Activated CD4-positive, alpha-beta memory T cell treated with anti-CD3 and anti-CD28 coated beads for 36 hours (primary cell): ENCODE results near the gene MCL1. TPM values are rescaled to one million over a fixed set of nuclear protein-coding genes. Genes with fewer than 3 reads are reported as not detected.

Experiments
- CTCF ChIA-PET: fragments of 350-600 bp; sonication (Branson Sonifier 250); formaldehyde crosslinking; loops from one replicate; lab custom pipeline; 2021; ENCODE audit warnings: antibody characterized with exemption, inconsistent platforms; lab: Charles Lee
- POLR2A ChIA-PET: fragments of 350-600 bp; sonication (Branson Sonifier 250); formaldehyde crosslinking; loops from one replicate; lab custom pipeline; 2021; ENCODE audit warnings: antibody characterized with exemption; lab: Charles Lee
- DNase-seq: peaks from one replicate; pipeline ENCODE4 v3.0.0-alpha.2; 2020
- H3K27ac Mint-ChIP-seq: one replicate; pipeline ENCODE4 v1.8.0; 2021; ENCODE audit warnings: mixed read lengths
- H3K27me3 Mint-ChIP-seq: one replicate; pipeline ENCODE4 v1.8.0; 2021; ENCODE audit warnings: mixed read lengths
- H3K36me3 Mint-ChIP-seq: one replicate; pipeline ENCODE4 v1.8.0; 2021; ENCODE audit warnings: mixed read lengths
- H3K4me1 Mint-ChIP-seq: one replicate; pipeline ENCODE4 v1.8.0; 2021; ENCODE audit warnings: low read depth, mixed read lengths
- H3K4me3 Mint-ChIP-seq: one replicate; pipeline ENCODE4 v1.8.0; 2021; ENCODE audit warnings: mild to moderate bottlenecking, mixed read lengths
- H3K9me3 Mint-ChIP-seq: one replicate; pipeline ENCODE4 v1.8.0; 2021; ENCODE audit warnings: mixed read lengths
- intact Hi-C: fragments of 100-400 bp; cut with micrococcal nuclease; formaldehyde crosslinking; loops from one replicate; pipeline ENCODE4 v1.15.1; 2023
- total RNA-seq, 2 experiments: library from RNA; stranded (reverse); gene quantifications; one replicate each; pipeline ENCODE4 v1.2.3, GENCODE V29; 2021

The MCL1 gene
- total RNA-seq, 2 experiments from 2014 or later: 280 to 288 TPM

- no peaks in the 10 kb centered on the region for H3K9me3 Mint-ChIP-seq
- no peaks in the 10 kb centered on the region for H3K36me3 Mint-ChIP-seq
- CTCF ChIA-PET: interaction anchor here (1.0 to 6.3 kb wide), 3 partner anchors 11 to 69 kb away, joined by 5 to 51 read pairs (median 6); no protein-coding TSS in a partner anchor
Observed at GRCh38 chr1:150550222-150551050, 29.0 kb downstream of the MCL1 start.

GRCh38 chr1:150549496-150550221, 29.8 kb downstream of the MCL1 start:
- ChIA-PET POLR2A (interaction anchor here (1.5 to 1.6 kb wide), 2 partner anchors 18 to 78 kb away, joined by 4 to 5 read pairs; no protein-coding TSS in a partner anchor), CTCF (interaction anchor here (0.7 to 6.3 kb wide), 3 partner anchors 11 to 391 kb away, joined by 3 to 51 read pairs (median 6); no protein-coding TSS in a partner anchor)
- Mint-ChIP-seq H3K27ac (no peak overlapping the region), H3K9me3 (no peaks in the 10 kb centered on the region), H3K36me3 (no peaks in the 10 kb centered on the region), H3K27me3 (peaks cover 30% of the 10 kb centered on the region), H3K4me1 (peaks cover 30% of the 10 kb centered on the region), H3K4me3 (peak overlapping the region; percentile 70)
- intact Hi-C loops: no loop called here
- no peak for DNase-seq

More at GRCh38 chr1:150550222-150551050, 29.0 kb downstream of the MCL1 start:
- peak overlapping the region; percentile 70 for H3K4me3 Mint-ChIP-seq
- intact Hi-C loops: no loop called here
- H3K27ac Mint-ChIP-seq: no peak overlapping the region
- H3K27me3 Mint-ChIP-seq: peaks cover 28% of the 10 kb centered on the region
- H3K4me1 Mint-ChIP-seq: peaks cover 30% of the 10 kb centered on the region
- POLR2A ChIA-PET: interaction anchor here (1.5 to 2.0 kb wide), 2 partner anchors 12 to 17 kb away, joined by 4 to 19 read pairs; no protein-coding TSS in a partner anchor
- DNase-seq: no peak

GRCh38 chr1:150548632-150549495, 30.5 kb downstream of the MCL1 start, which contains the start of gene ADAMTSL4:
Gene ADAMTSL4 (plus strand): TSS chr1:150549408. CDS start chr1:150552289, 2,881 bp downstream.
- peaks cover 30% of the 10 kb centered on the region for H3K4me1 Mint-ChIP-seq
- H3K9me3 Mint-ChIP-seq: no peaks in the 10 kb centered on the region
- no peaks in the 10 kb centered on the region for H3K36me3 Mint-ChIP-seq
- CTCF ChIA-PET: interaction anchor here (0.7 to 6.3 kb wide), 6 partner anchors 12 to 392 kb away, joined by 3 to 51 read pairs (median 6); partner anchors contain the start of gene FALEC
- peaks cover 30% of the 10 kb centered on the region for H3K27me3 Mint-ChIP-seq
- peak; percentile 56 for DNase-seq
- POLR2A ChIA-PET: interaction anchor here (1.0 to 1.6 kb wide), 4 partner anchors 14 to 79 kb away, joined by 3 to 5 read pairs (median 3); partner anchors contain the start of gene FALEC
- no peak within 1 kb of the TSS for H3K27ac Mint-ChIP-seq
- intact Hi-C loops: no loop called here
- peak within 1 kb of the TSS; percentile 70 for H3K4me3 Mint-ChIP-seq

GRCh38 chr1:150548324-150548631, 31.1 kb downstream of the MCL1 start:
- no peak overlapping the region for H3K27ac Mint-ChIP-seq
- POLR2A ChIA-PET: interaction anchor here (1.0 to 1.6 kb wide), 4 partner anchors 15 to 80 kb away, joined by 3 to 5 read pairs (median 3); partner anchors contain the start of gene FALEC

GRCh38 chr1:150546294-150546937, 33.0 kb downstream of the MCL1 start:
- Mint-ChIP-seq H3K4me1 (peaks cover 17% of the 10 kb centered on the region), H3K36me3 (no peaks in the 10 kb centered on the region), H3K27ac (no peak overlapping the region)

More at GRCh38 chr1:150548324-150548631, 31.1 kb downstream of the MCL1 start:
- H3K36me3 Mint-ChIP-seq: no peaks in the 10 kb centered on the region
- H3K4me1 Mint-ChIP-seq: peaks cover 30% of the 10 kb centered on the region
- H3K4me3 Mint-ChIP-seq: peak overlapping the region; percentile 67
- intact Hi-C loops: no loop called here
- H3K9me3 Mint-ChIP-seq: no peaks in the 10 kb centered on the region
- H3K27me3 Mint-ChIP-seq: peaks cover 30% of the 10 kb centered on the region
- DNase-seq: no peak
- CTCF ChIA-PET: interaction anchor here (0.7 to 6.3 kb wide), 5 partner anchors 13 to 83 kb away, joined by 3 to 51 read pairs (median 6); partner anchors contain the start of gene FALEC

GRCh38 chr1:150545486-150546032, 33.9 kb downstream of the MCL1 start:
- no peak for DNase-seq
- H3K9me3 Mint-ChIP-seq: no peaks in the 10 kb centered on the region
- H3K4me1 Mint-ChIP-seq: peaks cover 10% of the 10 kb centered on the region
- H3K27ac Mint-ChIP-seq: no peak overlapping the region
- intact Hi-C loops: no loop called here
- peaks cover 22% of the 10 kb centered on the region for H3K27me3 Mint-ChIP-seq
- H3K4me3 Mint-ChIP-seq: no peak overlapping the region
- ChIA-PET CTCF (interaction anchor here (1.1 kb wide), 1 partner anchor 15 kb away, joined by 5 read pairs; no protein-coding TSS in a partner anchor), POLR2A (no interaction called here)
- H3K36me3 Mint-ChIP-seq: no peaks in the 10 kb centered on the region

More at GRCh38 chr1:150546294-150546937, 33.0 kb downstream of the MCL1 start:
- POLR2A ChIA-PET: no interaction called here
- intact Hi-C loops: no loop called here
- no peaks in the 10 kb centered on the region for H3K9me3 Mint-ChIP-seq
- H3K27me3 Mint-ChIP-seq: peaks cover 30% of the 10 kb centered on the region
- no peak for DNase-seq
- H3K4me3 Mint-ChIP-seq: no peak overlapping the region
- CTCF ChIA-PET: interaction anchor here (0.6 to 1.4 kb wide), 2 partner anchors 14 to 290 kb away, joined by 3 to 7 read pairs; no protein-coding TSS in a partner anchor

DNA sequence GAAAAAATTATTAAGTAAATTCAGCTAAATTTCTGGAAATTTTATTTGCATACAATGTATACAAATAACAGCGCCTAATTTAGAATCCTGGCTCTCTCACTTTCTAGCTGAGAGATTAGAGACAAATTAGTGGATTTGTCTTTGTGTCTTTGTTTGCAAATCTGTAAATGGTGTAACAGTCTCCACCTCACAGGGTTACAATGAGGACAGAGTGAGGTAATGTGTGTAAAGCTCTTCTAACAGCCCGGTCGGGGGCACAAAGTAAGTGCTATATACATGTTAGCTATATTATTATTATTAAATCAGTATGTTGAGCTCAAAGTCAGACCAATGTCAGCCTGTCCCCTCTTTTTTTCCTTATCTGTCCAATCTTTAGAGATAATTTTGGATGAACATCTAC, 35.2 kb downstream of the MCL1 start:
- intact Hi-C loops: no loop called here
- Mint-ChIP-seq H3K4me3 (no peak overlapping the region), H3K27me3 (peaks cover 16% of the 10 kb centered on the region), H3K9me3 (no peaks in the 10 kb centered on the region), H3K27ac (no peak overlapping the region), H3K36me3 (no peaks in the 10 kb centered on the region), H3K4me1 (peaks cover 3% of the 10 kb centered on the region)
- no peak for DNase-seq
- ChIA-PET CTCF (interaction anchor here (0.8 to 1.2 kb wide), 2 partner anchors 11 to 16 kb away, joined by 4 to 5 read pairs; no protein-coding TSS in a partner anchor), POLR2A (no interaction called here)

DNA sequence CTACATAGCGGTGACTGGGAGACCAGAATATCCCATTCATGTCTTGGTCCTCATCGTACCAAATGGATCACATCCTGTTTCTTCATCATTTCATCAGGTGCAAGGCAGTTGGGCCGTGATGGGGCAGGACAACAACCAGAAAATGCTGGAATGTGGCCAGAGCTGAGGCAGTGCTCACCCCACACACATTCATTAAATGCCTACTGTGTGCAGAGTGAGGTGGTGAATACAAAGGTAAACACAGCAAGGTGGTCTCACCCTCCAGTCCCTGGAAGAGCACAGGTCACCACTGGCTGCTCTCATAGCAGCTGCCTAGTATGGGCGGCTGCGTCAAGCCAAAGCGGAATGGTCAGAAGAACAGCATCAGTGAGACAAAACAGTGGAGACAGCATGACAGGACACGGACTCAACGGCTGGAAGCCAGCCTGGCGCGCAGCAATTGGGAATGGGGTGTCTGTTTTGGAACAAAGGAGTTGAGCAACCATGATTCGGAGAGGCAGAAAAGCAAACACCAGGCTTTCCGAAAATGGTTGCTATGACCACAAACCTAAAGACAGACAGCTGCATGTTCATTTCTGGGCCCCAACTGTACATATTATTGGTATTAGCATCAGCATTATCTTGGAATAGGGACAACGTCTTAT, 35.8 kb downstream of the MCL1 start:
- intact Hi-C loops: no loop called here
- Mint-ChIP-seq H3K36me3 (no peaks in the 10 kb centered on the region), H3K27ac (no peak overlapping the region), H3K4me3 (no peak overlapping the region), H3K9me3 (no peaks in the 10 kb centered on the region), H3K4me1 (peaks cover 3% of the 10 kb centered on the region), H3K27me3 (peaks cover 16% of the 10 kb centered on the region)
- no peak for DNase-seq
- ChIA-PET CTCF (interaction anchor here (0.8 to 1.2 kb wide), 2 partner anchors 11 to 16 kb away, joined by 4 to 5 read pairs; no protein-coding TSS in a partner anchor), POLR2A (no interaction called here)

GRCh38 chr1:150537732-150538684, 41.4 kb downstream of the MCL1 start:
- POLR2A ChIA-PET: no interaction called here

More at GRCh38 chr1:150537732-150538684, 41.4 kb downstream of the MCL1 start:
- DNase-seq: no peak
- Mint-ChIP-seq H3K4me1 (no peaks in the 10 kb centered on the region), H3K9me3 (no peaks in the 10 kb centered on the region), H3K27ac (no peak overlapping the region), H3K4me3 (no peak overlapping the region), H3K36me3 (no peaks in the 10 kb centered on the region), H3K27me3 (no peaks in the 10 kb centered on the region)
- CTCF ChIA-PET: interaction anchor here (0.6 to 0.9 kb wide), 2 partner anchors 56 to 280 kb away, joined by 3 to 4 read pairs; partner anchors contain the start of gene CA14
- intact Hi-C loops: no loop called here
